ENCODE measurements around the gene DVL3.

DNA sequence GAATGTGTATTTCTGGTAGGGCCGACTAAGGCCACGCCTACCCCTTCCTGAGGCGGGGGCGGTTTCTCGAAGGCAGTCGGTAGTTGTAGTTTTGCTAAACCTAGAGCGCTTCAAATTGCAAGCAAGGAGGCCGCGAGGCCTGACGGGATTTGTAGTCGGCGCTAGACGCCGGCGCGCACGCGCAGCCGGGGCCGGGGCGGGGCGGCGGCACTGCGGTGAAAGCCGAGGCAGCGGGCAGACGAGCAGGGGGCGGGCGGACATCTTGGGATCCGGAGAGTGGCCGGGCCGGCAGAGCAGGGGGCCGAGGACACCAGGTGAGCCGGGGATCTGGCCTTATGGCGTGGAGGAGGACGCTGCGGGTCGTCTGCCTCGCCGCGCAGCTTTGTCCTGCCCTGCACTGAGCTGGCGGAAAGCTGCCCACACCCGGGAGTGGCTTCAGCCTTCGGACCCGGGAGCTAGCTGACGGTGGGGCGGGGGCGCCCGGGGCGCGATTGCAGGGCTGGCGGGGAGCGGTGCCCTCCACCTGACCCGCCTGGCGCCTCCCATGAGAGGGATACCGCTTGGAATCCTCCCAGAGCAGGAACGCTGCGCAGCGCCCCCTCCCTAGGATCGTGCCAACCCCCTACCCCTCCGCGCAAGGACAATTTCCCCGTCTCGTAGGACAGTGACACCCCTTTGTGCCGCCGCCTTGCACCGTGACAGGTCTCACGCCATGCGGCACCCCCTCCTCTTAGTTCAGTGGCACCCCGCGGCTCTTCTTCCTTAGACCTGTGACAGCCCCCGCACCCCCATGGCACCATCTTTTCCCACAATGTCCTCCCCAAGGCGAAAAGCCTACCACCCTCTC lies 19.7 kb downstream of the DVL3 start, which contains the start of gene AP2M1:
- TF ChIP-seq CTCF (IDR thresholded peaks at IDR 0.05) (no peak), POLR2A (IDR thresholded peaks at IDR 0.05) (peak; percentile 69)

Data from testis (tissue), 2 donors.